GM12872 (cell line): ENCODE measurements around the gene ARHGAP6.

Experiments
- TF ChIP-seq, protein P1 (sequence below): IDR thresholded peaks from 3 replicates; pipeline ENCODE4 v1.5.1; 2011; ENCODE audit warnings: low read depth, mild to moderate bottlenecking, low read length, moderate library complexity; ENCODE audit not compliant: insufficient read depth

ARHGAP6 gene

DNA sequence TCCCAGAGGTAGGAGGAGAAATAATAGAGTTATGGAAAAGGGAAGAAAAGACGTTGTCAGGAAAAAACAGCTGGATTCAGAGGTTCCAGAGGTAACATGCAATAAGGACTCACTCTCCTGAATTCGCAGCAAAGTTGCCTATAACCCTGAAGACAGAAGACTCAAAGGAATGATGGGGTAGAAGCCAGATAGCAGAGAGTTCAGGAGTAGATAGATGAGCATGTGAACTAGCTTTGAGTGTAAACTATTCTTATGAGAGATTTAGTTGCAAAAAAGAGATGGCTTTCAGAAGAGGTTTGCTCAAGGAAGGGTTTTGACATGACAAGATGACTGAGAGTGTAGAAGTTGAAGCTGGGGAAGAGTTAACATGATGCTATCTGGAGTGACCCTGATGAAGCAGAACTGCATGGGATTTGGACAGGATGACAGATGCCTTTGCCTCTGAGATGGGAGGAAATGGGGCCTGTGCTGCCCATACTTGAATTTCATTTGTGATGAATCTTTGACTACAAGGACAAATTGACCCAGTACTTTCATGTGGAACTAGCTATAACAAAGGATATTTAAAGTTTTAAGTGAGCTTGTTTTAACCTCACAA is 298.6 kb downstream of the ARHGAP6 start:
- TF ChIP-seq, protein P1, sequence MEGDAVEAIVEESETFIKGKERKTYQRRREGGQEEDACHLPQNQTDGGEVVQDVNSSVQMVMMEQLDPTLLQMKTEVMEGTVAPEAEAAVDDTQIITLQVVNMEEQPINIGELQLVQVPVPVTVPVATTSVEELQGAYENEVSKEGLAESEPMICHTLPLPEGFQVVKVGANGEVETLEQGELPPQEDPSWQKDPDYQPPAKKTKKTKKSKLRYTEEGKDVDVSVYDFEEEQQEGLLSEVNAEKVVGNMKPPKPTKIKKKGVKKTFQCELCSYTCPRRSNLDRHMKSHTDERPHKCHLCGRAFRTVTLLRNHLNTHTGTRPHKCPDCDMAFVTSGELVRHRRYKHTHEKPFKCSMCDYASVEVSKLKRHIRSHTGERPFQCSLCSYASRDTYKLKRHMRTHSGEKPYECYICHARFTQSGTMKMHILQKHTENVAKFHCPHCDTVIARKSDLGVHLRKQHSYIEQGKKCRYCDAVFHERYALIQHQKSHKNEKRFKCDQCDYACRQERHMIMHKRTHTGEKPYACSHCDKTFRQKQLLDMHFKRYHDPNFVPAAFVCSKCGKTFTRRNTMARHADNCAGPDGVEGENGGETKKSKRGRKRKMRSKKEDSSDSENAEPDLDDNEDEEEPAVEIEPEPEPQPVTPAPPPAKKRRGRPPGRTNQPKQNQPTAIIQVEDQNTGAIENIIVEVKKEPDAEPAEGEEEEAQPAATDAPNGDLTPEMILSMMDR, result no peak

DNA sequence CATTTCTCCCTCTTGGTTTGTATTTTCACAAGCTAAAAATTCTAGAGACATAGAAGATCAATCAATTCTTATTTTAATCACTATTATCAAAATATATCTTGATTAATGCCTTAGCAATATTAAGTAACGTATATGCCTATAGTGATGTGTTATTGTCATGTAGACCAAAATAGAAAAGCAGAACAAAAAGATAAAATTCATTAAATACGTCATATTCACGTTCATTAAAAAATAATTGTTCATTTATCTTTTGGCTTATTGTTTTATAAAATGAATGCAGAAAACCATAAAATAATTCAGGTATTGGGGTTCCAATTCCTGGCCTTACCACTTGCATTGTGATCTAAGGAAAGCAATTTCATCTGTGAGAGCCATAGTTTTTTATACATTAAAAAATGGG is 300.3 kb downstream of the ARHGAP6 start:
- TF ChIP-seq, protein P1, result no peak

DNA sequence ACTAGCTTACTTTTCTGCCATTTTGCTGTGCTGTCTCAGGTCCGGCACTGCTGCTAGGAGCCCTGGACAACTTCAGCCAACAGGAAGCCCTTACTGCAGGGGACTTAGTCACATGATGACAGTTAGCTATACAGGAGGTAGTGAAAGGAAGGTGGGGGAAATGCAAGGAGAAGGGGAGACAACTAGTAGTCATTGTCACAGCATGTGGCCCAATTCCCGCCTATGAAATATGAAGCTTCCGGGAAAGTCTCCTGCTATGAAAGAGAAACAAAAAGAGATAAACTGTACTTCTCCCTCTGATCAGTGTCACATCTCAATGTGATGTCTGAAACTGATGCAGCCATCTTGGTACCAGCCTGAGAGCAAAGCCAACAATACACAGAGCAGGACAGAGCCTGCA is 300.9 kb downstream of the ARHGAP6 start:
- TF ChIP-seq, protein P1, result no peak

DNA sequence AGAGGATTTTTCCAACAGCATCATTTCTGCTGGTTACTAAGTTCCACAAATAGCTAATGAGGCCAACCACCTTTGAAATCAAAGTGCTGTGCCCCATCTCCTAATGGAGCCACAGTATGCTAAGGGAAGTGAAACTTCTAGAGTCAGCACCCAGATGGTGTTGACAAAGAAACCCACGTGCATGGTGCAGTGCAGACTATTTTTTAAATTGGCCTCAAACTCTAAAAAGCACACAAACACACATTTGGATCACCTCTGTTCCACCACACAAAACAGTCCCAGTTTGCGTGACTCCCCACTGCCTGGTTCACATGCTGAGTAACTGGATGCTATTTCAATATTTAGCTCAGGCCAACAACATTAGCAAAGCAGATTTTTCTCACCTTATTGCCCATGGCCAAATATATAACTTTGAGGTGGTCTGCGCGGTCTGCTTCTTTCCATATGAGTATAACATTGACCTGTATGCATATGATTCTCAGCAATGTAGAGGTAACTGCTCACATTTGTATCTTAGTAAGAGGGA is 302.6 kb downstream of the ARHGAP6 start:
- TF ChIP-seq, protein P1, result no peak

DNA sequence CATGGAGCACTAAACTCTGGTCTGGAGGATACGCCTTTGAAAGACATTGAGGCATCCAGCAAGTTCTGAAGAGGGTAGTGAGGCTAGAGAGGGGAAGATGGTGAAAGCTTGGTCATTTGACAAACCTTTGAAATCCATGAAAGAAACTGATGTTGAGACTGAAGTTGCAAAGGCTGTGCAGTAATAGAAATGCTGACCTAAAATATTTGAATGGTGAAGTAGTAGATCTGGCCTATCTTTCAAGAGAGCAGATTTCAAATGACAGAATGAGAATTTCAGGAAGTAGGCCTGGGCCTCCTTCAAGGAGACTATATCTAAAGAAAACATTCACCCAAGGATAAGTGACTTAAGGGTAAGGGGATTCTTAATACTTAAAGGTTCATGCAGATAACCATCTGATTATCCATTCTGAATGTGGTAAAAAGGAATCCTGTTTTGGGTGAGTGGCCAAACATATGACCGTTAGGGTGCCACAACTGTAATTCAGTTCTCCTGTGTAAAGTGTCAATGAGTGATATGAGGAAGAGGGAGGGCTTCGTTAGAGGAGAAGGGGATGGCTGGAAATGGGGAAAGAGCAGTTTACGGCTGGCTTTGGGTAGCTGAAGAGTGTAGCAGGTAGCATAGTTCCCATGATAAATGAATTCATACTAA is 310.3 kb downstream of the ARHGAP6 start:
- TF ChIP-seq, protein P1, result no peak

DNA sequence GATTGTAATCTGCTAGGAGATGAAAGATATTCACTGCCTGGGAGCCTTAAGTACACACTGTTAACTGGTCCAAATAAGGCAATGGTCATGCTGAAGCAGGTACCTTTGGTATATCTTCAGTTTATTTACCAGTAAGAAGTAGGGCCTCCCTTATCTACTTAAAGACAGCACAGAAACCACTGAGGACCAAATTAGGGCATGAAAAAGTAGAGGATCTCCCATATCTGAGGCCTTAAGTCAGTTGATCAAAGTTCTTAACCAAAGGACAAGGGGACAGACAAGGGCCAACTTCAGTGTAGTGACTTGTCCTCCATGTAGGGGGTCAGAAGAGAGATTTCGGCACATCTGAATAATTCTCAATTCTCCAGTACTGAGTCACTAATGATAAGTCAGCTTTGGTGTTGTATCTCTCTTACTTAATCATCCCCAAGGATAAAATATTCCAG is 313.4 kb downstream of the ARHGAP6 start:
- TF ChIP-seq, protein P1, result no peak

DNA sequence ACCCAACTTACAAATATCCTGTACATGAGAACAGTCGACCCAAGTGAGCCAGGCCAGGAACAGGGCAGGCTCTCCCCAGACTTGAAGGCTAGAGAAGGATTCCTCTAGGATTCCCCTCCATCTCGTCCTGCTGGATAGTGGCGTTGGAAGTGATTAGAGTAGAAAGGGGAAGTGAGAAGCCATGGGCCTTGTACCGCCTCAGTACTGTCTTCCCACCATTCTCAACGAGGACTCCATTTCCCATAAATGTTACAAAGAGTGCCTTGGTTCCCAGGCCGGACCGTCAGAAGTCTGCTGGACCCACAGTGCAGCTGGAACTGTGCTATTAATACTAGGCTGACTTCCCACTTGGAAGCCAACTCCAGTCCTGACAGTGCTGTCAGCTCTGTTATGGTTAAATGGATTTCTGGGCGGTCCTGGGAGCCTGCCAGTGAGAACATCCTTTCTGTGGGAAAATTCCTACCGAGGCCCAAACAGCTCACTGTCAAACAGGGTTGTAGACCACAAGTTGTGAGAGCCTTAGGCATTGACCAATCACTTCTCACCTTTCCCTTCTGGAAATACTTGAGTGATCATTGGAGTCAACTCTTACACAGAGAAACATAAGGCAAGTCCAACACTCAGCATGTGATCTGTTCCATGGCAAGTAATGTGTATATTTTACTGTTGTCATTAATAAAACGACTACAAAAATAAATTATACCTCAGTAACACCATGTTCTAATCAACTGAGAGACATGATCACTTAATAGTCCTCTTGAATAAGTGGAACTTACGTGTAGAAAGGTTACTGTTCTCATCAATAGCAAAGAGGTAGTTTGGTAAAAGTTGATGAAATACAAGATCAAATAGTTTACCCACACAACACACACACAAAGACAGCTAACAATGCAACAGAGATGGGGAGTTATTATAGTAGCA is 314.1 kb downstream of the ARHGAP6 start:
- TF ChIP-seq, protein P1, result no peak
